ENCODE results near the gene STARD7. TPM values are rescaled to one million over a fixed set of nuclear protein-coding genes. Genes with fewer than 3 reads are reported as not detected.
"Not testable (repeated sequence)": the region's sequence is repeated elsewhere in the genome, so short reads cannot be mapped to it uniquely, and the experiment has no call there.

Gene STARD7, protein sequence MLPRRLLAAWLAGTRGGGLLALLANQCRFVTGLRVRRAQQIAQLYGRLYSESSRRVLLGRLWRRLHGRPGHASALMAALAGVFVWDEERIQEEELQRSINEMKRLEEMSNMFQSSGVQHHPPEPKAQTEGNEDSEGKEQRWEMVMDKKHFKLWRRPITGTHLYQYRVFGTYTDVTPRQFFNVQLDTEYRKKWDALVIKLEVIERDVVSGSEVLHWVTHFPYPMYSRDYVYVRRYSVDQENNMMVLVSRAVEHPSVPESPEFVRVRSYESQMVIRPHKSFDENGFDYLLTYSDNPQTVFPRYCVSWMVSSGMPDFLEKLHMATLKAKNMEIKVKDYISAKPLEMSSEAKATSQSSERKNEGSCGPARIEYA
- 63.0 TPM for polyA plus RNA-seq (2012; ENCODE audit: insufficient read depth, insufficient read length, low read depth)

DNA sequence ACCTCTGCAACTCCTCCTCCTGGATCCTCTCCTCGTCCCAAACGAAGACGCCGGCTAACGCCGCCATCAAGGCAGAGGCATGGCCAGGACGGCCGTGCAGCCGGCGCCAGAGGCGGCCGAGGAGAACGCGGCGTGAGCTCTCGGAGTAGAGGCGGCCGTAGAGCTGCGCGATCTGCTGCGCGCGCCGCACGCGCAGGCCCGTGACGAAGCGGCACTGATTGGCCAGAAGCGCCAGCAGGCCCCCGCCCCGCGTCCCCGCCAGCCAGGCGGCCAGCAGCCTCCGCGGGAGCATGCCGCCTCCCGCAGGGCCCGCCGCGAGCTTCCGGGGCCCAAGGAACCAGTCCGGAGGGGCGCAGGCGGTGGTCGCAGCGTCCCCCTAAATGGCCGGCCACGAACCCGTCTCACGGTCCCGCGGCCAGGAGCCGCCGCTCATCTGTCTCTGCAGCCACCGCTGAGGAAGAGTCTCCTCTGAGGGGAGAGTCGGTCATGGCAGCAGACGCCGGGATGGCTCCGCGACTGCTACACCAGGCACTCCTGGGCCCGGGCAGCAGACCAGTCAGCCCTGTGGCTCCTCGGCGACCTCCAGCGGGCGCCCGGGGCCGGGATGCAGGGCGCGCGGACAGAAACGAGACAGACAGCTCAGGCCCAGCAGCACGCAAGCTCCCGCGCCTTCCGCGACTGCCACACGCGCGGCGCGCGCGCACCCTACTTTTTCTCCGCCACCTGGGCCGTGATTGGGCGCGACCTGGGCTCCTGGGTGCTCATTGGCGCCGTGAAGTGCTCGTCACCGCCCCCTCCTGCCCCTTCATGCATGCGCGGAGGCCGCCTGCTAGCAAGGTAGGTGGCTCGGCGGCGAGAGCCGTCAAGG lies at the start of gene STARD7:
Gene STARD7 (minus strand): TSS at position 685 of the 868 bp plus-strand sequence. CDS start 393 bp downstream, at position 292.
- Histone ChIP-seq H3K4me1 (no peaks in the 10 kb centered on the region), H3K9me3 (no peaks in the 10 kb centered on the region), H3K27me3 (no peaks in the 10 kb centered on the region), H3K4me3 (ENCODE audit: low read depth, low read length) (peak within 1 kb of the TSS; percentile 86), H3K36me3 (no peaks in the 10 kb centered on the region; the same call in 1 of the 2 replicates)
- TF ChIP-seq, protein P1, sequence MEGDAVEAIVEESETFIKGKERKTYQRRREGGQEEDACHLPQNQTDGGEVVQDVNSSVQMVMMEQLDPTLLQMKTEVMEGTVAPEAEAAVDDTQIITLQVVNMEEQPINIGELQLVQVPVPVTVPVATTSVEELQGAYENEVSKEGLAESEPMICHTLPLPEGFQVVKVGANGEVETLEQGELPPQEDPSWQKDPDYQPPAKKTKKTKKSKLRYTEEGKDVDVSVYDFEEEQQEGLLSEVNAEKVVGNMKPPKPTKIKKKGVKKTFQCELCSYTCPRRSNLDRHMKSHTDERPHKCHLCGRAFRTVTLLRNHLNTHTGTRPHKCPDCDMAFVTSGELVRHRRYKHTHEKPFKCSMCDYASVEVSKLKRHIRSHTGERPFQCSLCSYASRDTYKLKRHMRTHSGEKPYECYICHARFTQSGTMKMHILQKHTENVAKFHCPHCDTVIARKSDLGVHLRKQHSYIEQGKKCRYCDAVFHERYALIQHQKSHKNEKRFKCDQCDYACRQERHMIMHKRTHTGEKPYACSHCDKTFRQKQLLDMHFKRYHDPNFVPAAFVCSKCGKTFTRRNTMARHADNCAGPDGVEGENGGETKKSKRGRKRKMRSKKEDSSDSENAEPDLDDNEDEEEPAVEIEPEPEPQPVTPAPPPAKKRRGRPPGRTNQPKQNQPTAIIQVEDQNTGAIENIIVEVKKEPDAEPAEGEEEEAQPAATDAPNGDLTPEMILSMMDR (IDR thresholded peaks at IDR 0.05; ENCODE audit: low read depth, low read length): no peak
- DNase-seq: peak; percentile 94

DNA sequence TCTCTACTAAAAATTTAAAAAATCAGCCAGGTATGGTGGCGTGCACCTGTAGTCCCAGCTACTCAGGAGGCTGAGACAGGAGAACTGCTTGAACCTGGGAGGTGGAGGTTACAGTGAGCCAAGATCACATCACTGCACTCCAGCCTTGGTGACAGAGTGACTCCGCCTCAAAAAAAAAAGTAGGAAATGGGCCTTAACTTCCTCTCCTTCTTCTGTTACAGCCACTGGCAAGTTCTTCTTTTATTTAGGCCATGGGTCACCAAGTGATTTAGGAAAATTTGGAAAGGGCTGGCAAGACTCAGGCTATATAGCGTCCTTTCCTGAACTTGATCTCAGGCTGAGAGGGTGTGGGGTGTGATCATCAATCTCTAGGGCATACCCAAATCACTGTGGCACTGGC lies 49.1 kb upstream of the STARD7 start:
- DNase-seq; H3K36me3 ChIP-seq; H3K9me3 ChIP-seq; H3K4me1 ChIP-seq; H3K27me3 ChIP-seq; H3K4me3 ChIP-seq (ENCODE audit: low read depth, low read length): not testable (repeated sequence)

DNA sequence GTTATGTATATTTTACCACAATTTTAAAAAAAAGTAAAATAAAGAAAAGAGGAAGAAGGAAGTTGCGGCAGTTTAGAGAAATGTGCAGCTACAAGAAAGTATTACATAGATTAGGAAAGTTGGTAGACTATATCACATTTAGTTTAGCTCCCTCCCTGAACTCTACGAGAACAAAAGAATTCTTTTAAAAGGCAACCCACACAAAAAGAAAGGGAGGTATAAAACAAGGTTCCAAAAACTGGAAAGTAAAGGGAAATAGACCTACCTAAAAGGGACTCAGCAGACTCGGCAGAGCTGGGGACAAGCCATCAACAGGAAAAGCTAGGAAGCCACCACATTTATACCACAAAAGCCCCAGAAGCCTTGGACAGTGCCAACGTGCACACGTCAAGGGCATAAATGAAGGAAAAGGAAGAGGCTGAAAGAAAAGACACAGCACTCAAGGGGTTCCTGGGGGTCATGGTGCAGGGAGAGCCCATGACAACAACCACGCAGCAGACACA lies 48.0 kb upstream of the STARD7 start:
- H3K9me3 ChIP-seq: no peaks in the 10 kb centered on the region
- no peaks in the 10 kb centered on the region for H3K27me3 ChIP-seq
- no peak for DNase-seq
- peaks cover 6% of the 10 kb centered on the region; the same call in 1 of the 2 replicates for H3K4me1 ChIP-seq
- no peak overlapping the region for H3K4me3 ChIP-seq (ENCODE audit: low read depth, low read length)
- H3K36me3 ChIP-seq: no peaks in the 10 kb centered on the region; the same call in 1 of the 2 replicates
- TF ChIP-seq, protein P1 (IDR thresholded peaks at IDR 0.05; ENCODE audit: low read depth, low read length): no peak

DNA sequence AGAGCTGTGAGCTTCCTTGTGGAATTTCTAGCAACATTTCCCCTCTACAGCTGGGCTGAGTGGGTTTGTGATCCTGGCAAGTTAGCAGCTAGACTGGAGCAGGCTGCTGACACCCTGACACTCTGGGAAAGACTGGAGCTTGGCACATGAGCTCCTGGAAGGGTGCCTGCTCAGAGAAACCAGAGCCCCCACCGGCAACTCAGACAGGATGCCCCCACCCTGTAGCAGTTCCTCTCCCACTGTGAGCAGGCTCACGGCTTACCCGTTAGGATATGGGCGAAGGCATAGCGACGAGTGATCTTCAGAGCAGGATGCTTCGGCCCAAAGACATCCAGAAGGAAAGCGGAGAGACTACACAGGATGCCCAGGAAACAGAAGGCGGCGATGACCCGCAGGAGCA lies 45.9 kb upstream of the STARD7 start:
- no peaks in the 10 kb centered on the region; the same call in 1 of the 2 replicates for H3K36me3 ChIP-seq
- TF ChIP-seq, protein P1 (IDR thresholded peaks at IDR 0.05; ENCODE audit: low read depth, low read length): no peak
- no peaks in the 10 kb centered on the region for H3K4me1 ChIP-seq
- no peak overlapping the region for H3K4me3 ChIP-seq (ENCODE audit: low read depth, low read length)
- no peaks in the 10 kb centered on the region for H3K9me3 ChIP-seq
- DNase-seq: no peak
- no peaks in the 10 kb centered on the region for H3K27me3 ChIP-seq

DNA sequence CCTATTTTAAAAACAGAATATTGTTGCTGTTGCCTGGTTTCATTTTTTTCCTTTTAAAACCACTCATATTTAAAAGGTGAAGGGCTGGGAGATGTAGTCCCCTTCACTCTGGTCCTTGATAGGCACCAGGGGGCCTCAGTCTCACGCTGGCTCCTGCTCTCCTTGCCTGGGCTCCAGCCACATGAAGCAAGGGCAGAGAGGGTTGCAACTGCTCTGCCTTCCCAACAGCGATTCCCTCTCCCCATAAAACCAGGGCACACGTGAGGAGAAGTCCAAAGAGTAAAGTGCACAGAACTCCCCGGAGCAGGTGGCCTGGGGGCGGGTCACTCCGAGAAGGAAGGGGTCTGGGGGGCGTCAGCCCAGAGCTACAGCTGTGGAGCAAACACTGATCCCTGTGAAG lies 44.4 kb upstream of the STARD7 start:
- Histone ChIP-seq H3K9me3 (no peaks in the 10 kb centered on the region), H3K36me3 (no peaks in the 10 kb centered on the region; the same call in 1 of the 2 replicates), H3K4me3 (ENCODE audit: low read depth, low read length) (no peak overlapping the region), H3K4me1 (no peaks in the 10 kb centered on the region), H3K27me3 (no peaks in the 10 kb centered on the region)
- no peak for DNase-seq
- TF ChIP-seq, protein P1 (IDR thresholded peaks at IDR 0.05; ENCODE audit: low read depth, low read length): no peak

DNA sequence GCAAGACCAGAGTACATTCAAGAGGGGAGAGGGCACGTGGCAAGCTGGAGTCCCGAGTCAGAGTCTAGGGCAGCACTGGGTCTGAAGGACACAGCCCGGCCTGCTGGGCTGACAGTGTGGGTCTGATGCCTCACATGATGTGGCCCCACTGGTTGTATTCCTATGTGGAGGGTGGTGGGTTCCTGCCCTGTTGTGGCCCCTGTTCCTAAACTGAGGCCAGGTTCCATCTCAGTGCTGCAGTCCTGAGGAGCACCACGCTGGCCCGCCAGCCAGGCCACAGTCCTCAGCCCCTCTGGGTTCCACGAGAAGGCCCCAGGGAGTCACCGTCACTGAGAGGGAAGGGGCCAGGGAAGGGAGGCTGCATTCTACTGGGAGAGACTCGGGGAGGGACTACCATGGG lies 43.9 kb upstream of the STARD7 start:
- TF ChIP-seq, protein P1 (IDR thresholded peaks at IDR 0.05; ENCODE audit: low read depth, low read length): no peak
- H3K4me1 ChIP-seq: no peaks in the 10 kb centered on the region
- no peaks in the 10 kb centered on the region; the same call in 1 of the 2 replicates for H3K36me3 ChIP-seq
- H3K4me3 ChIP-seq (ENCODE audit: low read depth, low read length): no peak overlapping the region
- no peak for DNase-seq
- H3K9me3 ChIP-seq: no peaks in the 10 kb centered on the region
- no peaks in the 10 kb centered on the region for H3K27me3 ChIP-seq
